GM18868 (cell line): ENCODE data around the gene NT5C1A.

ENCODE experiments used
- ATAC-seq: cut with Tn5 transposase; IDR thresholded peaks from one replicate; pipeline ENCODE4 v1.9.1; 2021; ENCODE audit warnings: mild to moderate bottlenecking, moderate library complexity; ENCODE audit not compliant: unreplicated experiment

The NT5C1A gene

GRCh38 chr1:39613250-39613649, 58.7 kb downstream of the NT5C1A start:
- ATAC-seq: no peak

GRCh38 chr1:39609618-39610331, 62.1 kb downstream of the NT5C1A start:
- ATAC-seq: no peak
